ENCODE measurements around the gene CDT1.

CDT1 gene

DNA sequence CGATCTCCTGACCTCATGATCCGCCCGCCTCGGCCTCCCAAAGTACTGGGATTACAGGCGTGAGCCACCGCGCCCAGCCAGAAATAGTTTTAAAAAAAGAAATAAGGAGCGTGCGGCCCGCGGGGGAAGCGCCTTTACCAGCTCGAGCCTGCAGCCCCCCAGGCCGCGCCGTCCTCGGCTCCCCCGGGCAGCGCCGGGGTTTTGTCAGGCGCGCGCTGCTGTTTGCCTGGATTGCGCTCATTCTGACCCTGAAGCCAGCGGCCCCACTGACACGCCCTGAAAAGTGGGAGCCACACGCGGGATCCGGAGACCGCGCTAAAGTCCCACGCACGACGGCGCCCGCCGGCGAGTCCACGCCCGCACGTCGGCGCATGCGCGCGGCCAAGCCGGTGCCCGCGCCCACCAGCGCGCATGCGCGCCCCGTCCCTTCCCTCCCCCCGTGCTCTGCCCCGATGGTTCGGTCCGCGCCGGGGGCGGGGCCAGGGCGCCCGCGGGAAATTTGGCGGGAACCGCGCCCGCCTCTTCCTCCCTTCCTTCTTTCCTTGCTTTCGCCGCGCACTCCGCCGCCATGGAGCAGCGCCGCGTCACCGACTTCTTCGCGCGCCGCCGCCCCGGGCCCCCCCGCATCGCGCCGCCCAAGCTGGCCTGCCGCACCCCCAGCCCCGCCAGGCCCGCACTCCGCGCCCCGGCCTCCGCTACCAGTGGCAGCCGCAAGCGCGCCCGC, at the start of gene CDT1:
CDT1 (plus strand) TSS at position 526 of the 724 bp plus-strand sequence; CDS start at position 569, 43 bp downstream.
- Histone ChIP-seq H3K9ac (ENCODE audit: low read length) (peak within 1 kb of the TSS; percentile 65), H3K9me3 (ENCODE audit: control insufficient read depth, low read length) (no peaks in the 10 kb centered on the region), H3K4me1 (ENCODE audit: control insufficient read depth, insufficient read depth, low read length) (peaks cover 11% of the 10 kb centered on the region)

GRCh38 chr16:88754109-88754911, 49.3 kb upstream of the CDT1 start:
- Histone ChIP-seq H3K27me3 (ENCODE audit: control insufficient read depth, insufficient read depth, low read length) (no peaks in the 10 kb centered on the region), H3K9ac (ENCODE audit: low read length) (no peak overlapping the region)

More for the DNA sequence above, at the start of gene CDT1:
- Histone ChIP-seq H3K4me3 (ENCODE audit: low read length) (no peak within 1 kb of the TSS), H3K27me3 (ENCODE audit: control insufficient read depth, insufficient read depth, low read length) (no peaks in the 10 kb centered on the region), H3K36me3 (ENCODE audit: control insufficient read depth, insufficient read depth, low read length) (no peaks in the 10 kb centered on the region)

DNA sequence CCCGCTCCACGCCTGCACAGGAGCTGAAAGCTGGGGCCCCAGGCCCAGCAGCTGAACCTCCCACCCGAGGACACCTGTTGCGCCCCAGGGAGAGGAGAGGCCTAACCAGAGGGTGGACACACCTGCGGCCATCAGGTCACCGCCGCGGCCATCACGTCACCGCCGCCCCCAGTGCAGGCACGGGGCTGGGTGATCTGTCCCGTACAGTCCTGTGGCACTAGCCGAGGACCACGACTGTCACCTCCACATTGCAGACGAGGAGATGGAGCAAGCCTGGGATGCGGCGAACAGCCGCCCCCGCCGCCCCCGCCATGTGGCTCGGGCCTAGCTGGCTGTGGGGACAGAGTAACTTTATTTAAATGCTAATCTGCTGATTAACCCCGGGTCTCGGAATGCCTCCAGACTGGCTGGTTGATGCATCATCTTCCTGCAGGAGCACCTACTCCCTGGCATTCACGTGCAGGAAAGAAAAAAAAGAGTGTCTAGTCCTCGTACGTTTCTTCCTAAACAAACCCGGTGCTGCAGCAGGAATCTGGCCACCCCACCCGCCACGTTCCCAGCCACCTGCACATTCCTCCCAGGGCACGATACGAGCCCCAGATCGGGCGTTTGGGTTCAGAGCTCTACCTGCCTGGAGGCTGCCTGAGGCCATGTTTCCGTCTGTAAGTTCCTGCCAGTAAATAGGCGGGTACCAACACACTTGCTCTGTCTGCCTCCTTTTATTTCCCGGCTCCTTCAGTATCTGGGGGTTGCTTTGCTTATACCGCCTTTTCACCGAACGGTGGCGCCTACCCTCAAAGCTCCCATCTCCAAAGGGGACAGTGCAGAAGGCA, 48.5 kb upstream of the CDT1 start:
- Histone ChIP-seq H3K9me3 (ENCODE audit: control insufficient read depth, low read length) (no peaks in the 10 kb centered on the region), H3K4me3 (ENCODE audit: low read length) (no peak overlapping the region), H3K36me3 (ENCODE audit: control insufficient read depth, insufficient read depth, low read length) (no peaks in the 10 kb centered on the region), H3K9ac (ENCODE audit: low read length) (no peak overlapping the region), H3K27me3 (ENCODE audit: control insufficient read depth, insufficient read depth, low read length) (no peaks in the 10 kb centered on the region), H3K4me1 (ENCODE audit: control insufficient read depth, insufficient read depth, low read length) (peaks cover 20% of the 10 kb centered on the region)

More at GRCh38 chr16:88754109-88754911, 49.3 kb upstream of the CDT1 start:
- H3K36me3 ChIP-seq (ENCODE audit: control insufficient read depth, insufficient read depth, low read length) = no peaks in the 10 kb centered on the region
- no peaks in the 10 kb centered on the region for H3K9me3 ChIP-seq (ENCODE audit: control insufficient read depth, low read length)
- H3K4me3 ChIP-seq (ENCODE audit: low read length) = no peak overlapping the region
- H3K4me1 ChIP-seq (ENCODE audit: control insufficient read depth, insufficient read depth, low read length) = peaks cover 12% of the 10 kb centered on the region

- Histone ChIP-seq H3K9ac (ENCODE audit: low read length) (no peak overlapping the region), H3K27me3 (ENCODE audit: control insufficient read depth, insufficient read depth, low read length) (no peaks in the 10 kb centered on the region), H3K36me3 (ENCODE audit: control insufficient read depth, insufficient read depth, low read length) (no peaks in the 10 kb centered on the region), H3K4me3 (ENCODE audit: low read length) (no peak overlapping the region), H3K9me3 (ENCODE audit: control insufficient read depth, low read length) (no peaks in the 10 kb centered on the region), H3K4me1 (ENCODE audit: control insufficient read depth, insufficient read depth, low read length) (peaks cover 26% of the 10 kb centered on the region)
Measured at GRCh38 chr16:88755745-88756443, 47.7 kb upstream of the CDT1 start.

GRCh38 chr16:88758227-88758943, 45.2 kb upstream of the CDT1 start:
- Histone ChIP-seq H3K9me3 (ENCODE audit: control insufficient read depth, low read length) (no peaks in the 10 kb centered on the region), H3K36me3 (ENCODE audit: control insufficient read depth, insufficient read depth, low read length) (no peaks in the 10 kb centered on the region), H3K9ac (ENCODE audit: low read length) (no peak overlapping the region), H3K4me1 (ENCODE audit: control insufficient read depth, insufficient read depth, low read length) (peaks cover 28% of the 10 kb centered on the region), H3K27me3 (ENCODE audit: control insufficient read depth, insufficient read depth, low read length) (no peaks in the 10 kb centered on the region), H3K4me3 (ENCODE audit: low read length) (no peak overlapping the region)

GRCh38 chr16:88758944-88759244, 44.7 kb upstream of the CDT1 start:
- Histone ChIP-seq H3K9me3 (ENCODE audit: control insufficient read depth, low read length) (no peaks in the 10 kb centered on the region), H3K36me3 (ENCODE audit: control insufficient read depth, insufficient read depth, low read length) (no peaks in the 10 kb centered on the region), H3K9ac (ENCODE audit: low read length) (no peak overlapping the region), H3K27me3 (ENCODE audit: control insufficient read depth, insufficient read depth, low read length) (no peaks in the 10 kb centered on the region), H3K4me3 (ENCODE audit: low read length) (no peak overlapping the region), H3K4me1 (ENCODE audit: control insufficient read depth, insufficient read depth, low read length) (peaks cover 34% of the 10 kb centered on the region)

- H3K9ac ChIP-seq (ENCODE audit: low read length) = no peak overlapping the region
- H3K27me3 ChIP-seq (ENCODE audit: control insufficient read depth, insufficient read depth, low read length) = no peaks in the 10 kb centered on the region
- no peak overlapping the region for H3K4me3 ChIP-seq (ENCODE audit: low read length)
- H3K4me1 ChIP-seq (ENCODE audit: control insufficient read depth, insufficient read depth, low read length) = peaks cover 35% of the 10 kb centered on the region
- H3K9me3 ChIP-seq (ENCODE audit: control insufficient read depth, low read length) = no peaks in the 10 kb centered on the region
- H3K36me3 ChIP-seq (ENCODE audit: control insufficient read depth, insufficient read depth, low read length) = no peaks in the 10 kb centered on the region
Measured at GRCh38 chr16:88759245-88759975, 44.2 kb upstream of the CDT1 start.

DNA sequence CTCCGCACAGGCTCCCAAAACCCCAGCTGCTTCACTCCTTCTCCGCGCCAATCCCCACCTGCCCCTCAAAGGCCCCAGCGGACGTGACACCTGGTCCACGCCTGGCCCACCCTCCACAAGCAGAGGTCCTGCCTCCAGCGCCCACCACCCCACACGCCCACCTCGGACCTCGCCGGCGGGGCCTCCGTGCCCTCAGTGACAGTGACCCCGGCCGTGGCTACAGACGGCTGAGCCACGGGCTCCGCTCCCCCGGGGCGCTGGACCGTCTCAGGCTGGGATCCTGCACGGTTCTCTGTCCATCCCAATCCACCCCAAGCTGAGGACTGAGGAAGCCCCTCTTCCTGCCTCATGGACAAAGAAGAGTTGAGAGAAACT, 43.6 kb upstream of the CDT1 start:
- Histone ChIP-seq H3K9ac (ENCODE audit: low read length) (no peak overlapping the region), H3K4me3 (ENCODE audit: low read length) (no peak overlapping the region), H3K27me3 (ENCODE audit: control insufficient read depth, insufficient read depth, low read length) (no peaks in the 10 kb centered on the region), H3K36me3 (ENCODE audit: control insufficient read depth, insufficient read depth, low read length) (no peaks in the 10 kb centered on the region), H3K4me1 (ENCODE audit: control insufficient read depth, insufficient read depth, low read length) (peaks cover 31% of the 10 kb centered on the region), H3K9me3 (ENCODE audit: control insufficient read depth, low read length) (no peaks in the 10 kb centered on the region)

DNA sequence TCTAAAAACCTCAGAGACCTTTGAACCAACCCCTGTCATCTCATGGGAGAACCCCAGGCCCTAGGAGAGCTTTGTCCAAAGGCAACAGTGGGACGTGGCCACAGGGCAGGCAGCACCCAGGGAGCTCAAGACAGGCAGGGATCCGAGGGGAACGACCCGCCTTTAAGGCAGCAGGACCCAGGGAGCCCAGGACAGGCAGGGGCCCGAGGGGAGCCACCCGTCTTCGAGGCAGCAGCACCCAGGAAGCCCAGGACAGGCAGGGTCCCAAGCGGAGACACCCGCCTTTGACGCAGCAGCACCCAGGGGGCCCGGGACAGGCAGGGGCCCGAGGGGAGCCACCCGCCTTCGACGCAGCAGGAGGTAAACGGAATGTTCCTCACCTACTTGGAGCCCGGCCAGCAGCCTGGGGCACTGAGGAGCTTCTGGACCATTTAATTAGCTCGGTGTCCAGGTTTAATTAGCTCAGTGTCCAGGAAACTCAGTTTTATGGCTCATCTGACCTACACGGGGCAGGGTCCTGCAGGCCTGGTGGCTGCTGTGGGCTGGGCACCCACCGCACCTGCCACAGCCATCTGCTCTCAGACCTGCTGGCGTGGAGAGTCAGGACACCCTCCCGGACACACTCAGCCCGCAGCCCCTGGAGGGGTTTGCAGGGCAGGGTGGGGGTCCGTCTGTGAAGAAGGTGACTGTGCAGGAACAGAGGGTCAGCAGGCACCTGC, 43.0 kb upstream of the CDT1 start:
- Histone ChIP-seq H3K36me3 (ENCODE audit: control insufficient read depth, insufficient read depth, low read length) (no peaks in the 10 kb centered on the region), H3K4me3 (ENCODE audit: low read length) (no peak overlapping the region)

DNA sequence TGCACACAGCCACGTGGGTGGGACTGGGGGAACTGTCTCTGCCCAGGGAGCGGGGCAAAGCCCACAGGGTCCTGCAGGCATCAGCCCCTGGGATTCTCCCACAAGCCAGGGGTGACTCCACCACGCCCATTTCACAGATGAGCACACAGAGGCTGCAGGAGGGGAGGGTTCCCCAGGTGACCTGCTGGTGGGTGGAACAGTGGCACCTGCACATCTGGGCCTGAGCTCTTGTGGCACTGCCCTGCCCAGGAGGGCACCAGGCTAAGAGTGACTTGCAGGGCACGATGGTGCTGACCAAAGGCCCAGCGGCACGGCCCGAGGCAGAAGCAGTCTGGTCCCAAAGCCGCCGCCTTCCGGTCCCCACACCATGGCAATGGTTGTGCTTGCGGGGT, 42.5 kb upstream of the CDT1 start:
- Histone ChIP-seq H3K4me1 (ENCODE audit: control insufficient read depth, insufficient read depth, low read length) (peaks cover 22% of the 10 kb centered on the region), H3K9me3 (ENCODE audit: control insufficient read depth, low read length) (no peaks in the 10 kb centered on the region), H3K4me3 (ENCODE audit: low read length) (no peak overlapping the region), H3K9ac (ENCODE audit: low read length) (no peak overlapping the region), H3K27me3 (ENCODE audit: control insufficient read depth, insufficient read depth, low read length) (no peaks in the 10 kb centered on the region), H3K36me3 (ENCODE audit: control insufficient read depth, insufficient read depth, low read length) (no peaks in the 10 kb centered on the region)

More for the DNA sequence above, 43.0 kb upstream of the CDT1 start:
- peaks cover 25% of the 10 kb centered on the region for H3K4me1 ChIP-seq (ENCODE audit: control insufficient read depth, insufficient read depth, low read length)
- no peaks in the 10 kb centered on the region for H3K27me3 ChIP-seq (ENCODE audit: control insufficient read depth, insufficient read depth, low read length)
- no peaks in the 10 kb centered on the region for H3K9me3 ChIP-seq (ENCODE audit: control insufficient read depth, low read length)
- no peak overlapping the region for H3K9ac ChIP-seq (ENCODE audit: low read length)

All from mucosa of stomach (tissue), 1 donor.